H9 (cell line): ENCODE data around the gene PPP1CA. TPM values are rescaled to one million over a fixed set of nuclear protein-coding genes. Genes with fewer than 3 reads are reported as not detected.

Experiments used
- DNase-seq: peaks from one replicate; pipeline ENCODE4 v3.0.0-alpha.2; 2017
- H2AFZ ChIP-seq: one replicate; pipeline ENCODE4 v1.6.1; 2013; ENCODE audit warnings: mild to moderate bottlenecking, low read length, control low read depth, moderate library complexity
- H2AK5ac ChIP-seq: 2 replicates; pipeline ENCODE4 v1.6.1; 2013; ENCODE audit warnings: low read length, control low read depth, mixed read lengths; ENCODE audit not compliant: insufficient read length
- H2BK120ac ChIP-seq: one replicate; pipeline ENCODE4 v1.6.1; 2013; ENCODE audit warnings: low read depth, mild to moderate bottlenecking, low read length, control low read depth, inconsistent platforms; ENCODE audit not compliant: poor library complexity, severe bottlenecking
- H2BK12ac ChIP-seq: 2 replicates; pipeline ENCODE4 v1.6.1; 2013; ENCODE audit warnings: low read length, control low read depth, mixed read lengths, low read depth; ENCODE audit not compliant: insufficient read length
- H2BK15ac ChIP-seq: 2 replicates; pipeline ENCODE4 v1.6.1; 2013; ENCODE audit warnings: low read depth, low read length, control low read depth
- H2BK20ac ChIP-seq: one replicate; pipeline ENCODE4 v1.6.1; 2013; ENCODE audit warnings: low read depth, mild to moderate bottlenecking, low read length, control low read depth, inconsistent platforms; ENCODE audit not compliant: poor library complexity, severe bottlenecking
- H2BK5ac ChIP-seq: 2 replicates; pipeline ENCODE4 v1.6.1; 2013; ENCODE audit warnings: low read length, control low read depth, mixed read lengths; ENCODE audit not compliant: insufficient read length
- H3K14ac ChIP-seq: 2 replicates; pipeline ENCODE4 v1.6.1; 2013; ENCODE audit warnings: low read length, control low read depth; ENCODE audit not compliant: insufficient read depth
- H3K18ac ChIP-seq: 2 replicates; pipeline ENCODE4 v1.6.1; 2013; ENCODE audit warnings: low read depth, mild to moderate bottlenecking, mixed read lengths, low read length, control low read depth; ENCODE audit not compliant: insufficient read length
- H3K23ac ChIP-seq: 2 replicates; pipeline ENCODE4 v1.6.1; 2013; ENCODE audit warnings: low read length, control low read depth, mixed read lengths, low read depth; ENCODE audit not compliant: insufficient read length
- H3K23me2 ChIP-seq: 2 replicates; pipeline ENCODE4 v1.6.1; 2013; ENCODE audit warnings: low read depth, mild to moderate bottlenecking, mixed read lengths, low read length, control low read depth; ENCODE audit not compliant: insufficient read length, poor library complexity, severe bottlenecking
- H3K27ac ChIP-seq: 2 replicates; pipeline ENCODE4 v1.5.1; 2013; ENCODE audit warnings: low read length, control low read depth, mixed read lengths, low read depth; ENCODE audit not compliant: insufficient read length
- H3K27me3 ChIP-seq: 2 replicates; pipeline ENCODE4 v1.6.1; 2013; ENCODE audit warnings: low read length, control low read depth, inconsistent platforms; ENCODE audit not compliant: insufficient read depth
- H3K4ac ChIP-seq: 2 replicates; pipeline ENCODE4 v1.6.1; 2013; ENCODE audit warnings: low read depth, mild to moderate bottlenecking, control low read depth, inconsistent platforms, low read length, moderate library complexity
- H3K4me1 ChIP-seq: 2 replicates; pipeline ENCODE4 v1.6.1; 2013; ENCODE audit warnings: low read length, control low read depth, inconsistent platforms; ENCODE audit not compliant: insufficient read depth
- H3K4me2 ChIP-seq: 2 replicates; pipeline ENCODE4 v1.6.1; 2013; ENCODE audit warnings: low read length, control low read depth, mixed read lengths; ENCODE audit not compliant: insufficient read length, insufficient read depth
- H3K56ac ChIP-seq: 2 replicates; pipeline ENCODE4 v1.6.1; 2013; ENCODE audit warnings: low read depth, mild to moderate bottlenecking, mixed read lengths, low read length, control low read depth; ENCODE audit not compliant: insufficient read length
- H3K79me1 ChIP-seq: 2 replicates; pipeline ENCODE4 v1.6.1; 2013; ENCODE audit warnings: low read depth, mild to moderate bottlenecking, moderate library complexity, low read length, control low read depth, inconsistent platforms; ENCODE audit not compliant: insufficient read depth, poor library complexity, severe bottlenecking
- H3K79me2 ChIP-seq: 2 replicates; pipeline ENCODE4 v1.6.1; 2013; ENCODE audit warnings: low read length, control low read depth, inconsistent platforms; ENCODE audit not compliant: insufficient read depth
- H3K9ac ChIP-seq: 2 replicates; pipeline ENCODE4 v1.6.1; 2013; ENCODE audit warnings: low read length, control low read depth, mixed read lengths; ENCODE audit not compliant: insufficient read length; ENCODE audit errors: extremely low read depth
- H3K9me3 ChIP-seq: one replicate; pipeline ENCODE4 v1.6.1; 2013; ENCODE audit warnings: low read depth, low read length, inconsistent platforms; ENCODE audit not compliant: control insufficient read depth
- H3T11ph ChIP-seq: one replicate; pipeline ENCODE4 v1.6.1; 2013; ENCODE audit warnings: mild to moderate bottlenecking, low read length, control low read depth, inconsistent platforms
- H4K20me1 ChIP-seq: one replicate; pipeline ENCODE4 v1.6.1; 2013; ENCODE audit not compliant: control insufficient read depth, insufficient read length, insufficient read depth
- H4K5ac ChIP-seq: 2 replicates; pipeline ENCODE4 v1.6.1; 2013; ENCODE audit warnings: low read depth, mild to moderate bottlenecking, mixed read lengths, low read length, control low read depth; ENCODE audit not compliant: insufficient read length
- H4K8ac ChIP-seq: replicated peaks from 2 replicates; pipeline ENCODE4 v1.6.1; 2013; ENCODE audit warnings: low read length, control low read depth, mixed read lengths, low read depth; ENCODE audit not compliant: insufficient read length
- H4K91ac ChIP-seq: 2 replicates; pipeline ENCODE4 v1.6.1; 2013; ENCODE audit warnings: low read depth, mild to moderate bottlenecking, moderate library complexity, mixed read lengths, low read length, control low read depth; ENCODE audit not compliant: insufficient read length
- H3K27ac Mint-ChIP-seq, 3 experiments: 2 replicates in 2 of 3; 3 replicates in 1 of 3; pipeline ENCODE4 v1.8.0; 2020 to 2021; ENCODE audit warnings: mixed read lengths in 3 of 3, mild to moderate bottlenecking in 1 of 3, moderate library complexity in 1 of 3
- H3K27me3 Mint-ChIP-seq: 2 replicates; pipeline ENCODE4 v1.8.0; 2021; ENCODE audit warnings: low read depth, mild to moderate bottlenecking, moderate library complexity, mixed read lengths
- H3K36me3 Mint-ChIP-seq, 3 experiments: 2 replicates in 2 of 3; 3 replicates in 1 of 3; pipeline ENCODE4 v1.8.0; 2020 to 2021; ENCODE audit warnings: low read depth in 3 of 3, mixed read lengths in 3 of 3; ENCODE audit not compliant: insufficient read depth in 1 of 3
- H3K4me1 Mint-ChIP-seq, 2 experiments: 2 replicates each; pipeline ENCODE4 v1.8.0; 2020; ENCODE audit warnings: mixed read lengths in 2 of 2
- H3K4me3 Mint-ChIP-seq, 2 experiments: 2 replicates in 1 of 2; 3 replicates in 1 of 2; pipeline ENCODE4 v1.8.0; 2020 to 2021; ENCODE audit warnings: mild to moderate bottlenecking in 2 of 2, mixed read lengths in 2 of 2, moderate library complexity in 1 of 2
- H3K9me3 Mint-ChIP-seq, 2 experiments: 2 replicates in 1 of 2; 3 replicates in 1 of 2; pipeline ENCODE4 v1.8.0; 2020; ENCODE audit warnings: mild to moderate bottlenecking in 2 of 2, mixed read lengths in 2 of 2, moderate library complexity in 1 of 2
- WGBS: extraction: QIAGEN DNeasy Blood & Tissue Kit; methylation state at CpG from one replicate; pipeline ENCODE4 v1.1.7; 2013; ENCODE audit warnings: missing lambda C conversion rate, low lambda C conversion rate, mixed read lengths; ENCODE audit not compliant: insufficient read length; ENCODE audit errors: extremely low coverage; 5-methylcytosine and 5-hydroxymethylcytosine counted together
- total RNA-seq: library from RNA; stranded (reverse); gene quantifications from 2 replicates; pipeline ENCODE4 v1.2.1, GENCODE V29; 2021
- TF ChIP-seq, protein P1 (sequence below): fragments of 200-600 bp; sonication (generic); conservative IDR thresholded peaks from 3 replicates; pipeline ENCODE4 v1.8.0; 2021; ENCODE audit warnings: antibody characterized with exemption, mild to moderate bottlenecking

The PPP1CA gene
- total RNA-seq, 1 experiment from 2014 or later, result 205 TPM

DNA sequence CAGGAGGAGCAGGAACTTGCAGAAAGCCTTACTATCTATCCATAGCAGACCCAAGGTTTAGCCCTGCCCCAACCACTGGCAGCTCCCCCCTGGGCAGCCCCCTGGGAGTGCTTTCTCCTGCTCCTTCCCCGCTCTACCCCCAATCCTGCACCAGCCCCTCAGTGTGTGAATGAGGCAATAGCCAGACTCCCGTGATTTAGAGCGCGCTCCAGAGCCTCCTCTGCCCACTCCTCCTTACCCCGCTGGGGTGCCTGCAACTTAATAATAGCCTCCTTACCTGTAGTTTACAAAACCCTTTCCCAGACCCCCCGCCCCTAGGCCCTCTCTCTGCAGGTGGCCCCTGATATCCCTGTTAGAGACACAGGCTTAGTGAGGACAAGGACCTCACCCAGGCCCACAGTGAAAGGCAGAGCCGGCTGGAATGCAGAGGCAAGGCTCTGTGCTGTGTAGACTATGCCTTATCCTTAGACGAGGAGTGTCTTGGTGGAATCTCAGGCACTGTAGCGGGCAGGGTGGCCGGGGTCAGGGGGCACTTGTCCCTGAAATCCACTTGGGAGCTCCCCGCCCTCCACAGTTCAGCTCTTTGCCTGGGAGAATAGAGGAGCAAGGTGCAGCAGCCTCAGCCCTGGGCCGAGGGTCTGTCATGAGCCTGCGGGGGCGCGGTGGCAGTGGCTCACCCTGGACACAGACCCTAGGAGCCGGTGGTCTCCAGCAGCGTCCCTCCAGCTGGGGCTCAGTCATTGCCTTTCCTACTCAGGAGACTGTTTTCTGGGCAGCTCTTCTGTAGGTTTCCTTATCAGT lies 9.5 kb upstream of the PPP1CA start:
- H3K27me3 ChIP-seq, result no peaks in the 10 kb centered on the region
- peaks cover 52% of the 10 kb centered on the region for H3K27me3 Mint-ChIP-seq
- H2BK12ac ChIP-seq, result no peak overlapping the region
- H3K14ac ChIP-seq, result no peak overlapping the region
- H3K18ac ChIP-seq, result no peak overlapping the region
- H3K4me1 ChIP-seq, result no peaks in the 10 kb centered on the region
- no CpG with 5 or more reads among the region's 17 CpGs for WGBS
- H2BK15ac ChIP-seq, result no peak overlapping the region
- no peak overlapping the region for H3K56ac ChIP-seq
- H3K4me1 Mint-ChIP-seq, result peaks cover 17 to 32% of the 10 kb centered on the region in 2 experiments
- H4K91ac ChIP-seq, result no peak overlapping the region
- no peaks in the 10 kb centered on the region for H3K36me3 Mint-ChIP-seq
- H4K5ac ChIP-seq, result no peak overlapping the region
- H3K4me3 Mint-ChIP-seq, result no peak overlapping the region
- TF ChIP-seq, protein P1, sequence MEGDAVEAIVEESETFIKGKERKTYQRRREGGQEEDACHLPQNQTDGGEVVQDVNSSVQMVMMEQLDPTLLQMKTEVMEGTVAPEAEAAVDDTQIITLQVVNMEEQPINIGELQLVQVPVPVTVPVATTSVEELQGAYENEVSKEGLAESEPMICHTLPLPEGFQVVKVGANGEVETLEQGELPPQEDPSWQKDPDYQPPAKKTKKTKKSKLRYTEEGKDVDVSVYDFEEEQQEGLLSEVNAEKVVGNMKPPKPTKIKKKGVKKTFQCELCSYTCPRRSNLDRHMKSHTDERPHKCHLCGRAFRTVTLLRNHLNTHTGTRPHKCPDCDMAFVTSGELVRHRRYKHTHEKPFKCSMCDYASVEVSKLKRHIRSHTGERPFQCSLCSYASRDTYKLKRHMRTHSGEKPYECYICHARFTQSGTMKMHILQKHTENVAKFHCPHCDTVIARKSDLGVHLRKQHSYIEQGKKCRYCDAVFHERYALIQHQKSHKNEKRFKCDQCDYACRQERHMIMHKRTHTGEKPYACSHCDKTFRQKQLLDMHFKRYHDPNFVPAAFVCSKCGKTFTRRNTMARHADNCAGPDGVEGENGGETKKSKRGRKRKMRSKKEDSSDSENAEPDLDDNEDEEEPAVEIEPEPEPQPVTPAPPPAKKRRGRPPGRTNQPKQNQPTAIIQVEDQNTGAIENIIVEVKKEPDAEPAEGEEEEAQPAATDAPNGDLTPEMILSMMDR, result no peak
- no peaks in the 10 kb centered on the region for H4K20me1 ChIP-seq
- no peak overlapping the region for H2AK5ac ChIP-seq
- no peak overlapping the region for H2BK120ac ChIP-seq
- H3T11ph ChIP-seq, result no peak overlapping the region
- H2BK20ac ChIP-seq, result no peak overlapping the region
- no peak overlapping the region for H2BK5ac ChIP-seq
- H3K27ac Mint-ChIP-seq, result peak overlapping the region in 1 of 3 experiments; percentile 16; a peak in 1 of 7 replicates
- H3K79me2 ChIP-seq, result no peaks in the 10 kb centered on the region
- H3K9ac ChIP-seq, result no peak overlapping the region
- H3K27ac ChIP-seq, result no peak overlapping the region
- H4K8ac ChIP-seq, result no peak overlapping the region
- H3K79me1 ChIP-seq, result no peaks in the 10 kb centered on the region
- no peak for DNase-seq
- H3K9me3 Mint-ChIP-seq, result no peaks in the 10 kb centered on the region; a peak in 1 of 5 replicates
- H3K23ac ChIP-seq, result no peak overlapping the region
- H2AFZ ChIP-seq, result no peak overlapping the region
- H3K9me3 ChIP-seq, result no peaks in the 10 kb centered on the region
- H3K4me2 ChIP-seq, result no peak overlapping the region
- H3K23me2 ChIP-seq, result no peaks in the 10 kb centered on the region
- H3K4ac ChIP-seq, result no peak overlapping the region
